GM19043 (cell line): Measurements from ENCODE around the gene EXD3.

ENCODE experiments used
- ATAC-seq: cut with Tn5 transposase; IDR thresholded peaks from one replicate; pipeline ENCODE4 v1.9.1; 2021; ENCODE audit warnings: low read depth; ENCODE audit not compliant: unreplicated experiment

Gene EXD3

DNA sequence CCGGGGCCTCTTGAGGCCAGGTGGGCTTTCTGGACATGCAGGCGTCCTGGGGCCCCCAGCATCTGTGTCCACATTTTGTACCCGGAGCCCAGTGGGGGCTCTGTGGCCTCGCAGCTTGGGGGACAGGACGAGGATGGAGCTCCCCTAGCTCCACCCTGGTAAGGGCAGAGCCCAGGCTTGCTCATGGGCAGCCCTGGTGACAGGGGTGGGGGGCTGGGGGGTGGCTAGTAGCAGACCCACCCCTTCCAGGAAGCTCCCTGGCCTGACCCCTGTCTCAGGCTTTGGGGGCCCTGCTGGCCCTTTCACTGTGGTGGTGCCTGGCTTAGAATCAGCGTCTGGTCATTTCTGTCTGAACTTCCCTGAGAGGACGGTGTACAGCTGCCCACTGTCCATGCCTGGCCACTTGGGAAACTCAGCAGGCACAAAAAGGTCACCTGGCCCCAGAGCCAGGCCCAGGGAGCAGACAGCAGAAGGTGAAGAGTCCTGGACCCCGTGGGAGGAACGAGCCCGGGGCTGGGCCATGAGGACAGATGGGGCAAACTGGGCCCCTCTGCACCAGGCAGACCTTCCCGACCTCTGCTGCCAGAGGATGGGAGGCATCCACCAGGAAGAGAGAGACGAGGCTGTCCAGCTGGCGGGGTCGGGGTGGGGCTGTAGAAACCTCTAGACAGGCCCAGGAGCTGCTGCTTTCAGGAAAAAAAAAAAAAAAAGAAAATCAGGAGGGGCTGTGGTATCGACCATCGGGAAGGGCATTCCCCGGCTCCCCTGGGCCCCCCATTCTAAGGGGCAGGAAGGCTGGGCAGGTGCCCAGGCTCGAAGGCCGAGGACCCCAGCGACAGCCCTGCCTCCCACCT lies 52.8 kb downstream of the EXD3 start:
- no peak for ATAC-seq

- ATAC-seq, result no peak
Measured at GRCh38 chr9:137369061-137369787, 53.7 kb downstream of the EXD3 start.

DNA sequence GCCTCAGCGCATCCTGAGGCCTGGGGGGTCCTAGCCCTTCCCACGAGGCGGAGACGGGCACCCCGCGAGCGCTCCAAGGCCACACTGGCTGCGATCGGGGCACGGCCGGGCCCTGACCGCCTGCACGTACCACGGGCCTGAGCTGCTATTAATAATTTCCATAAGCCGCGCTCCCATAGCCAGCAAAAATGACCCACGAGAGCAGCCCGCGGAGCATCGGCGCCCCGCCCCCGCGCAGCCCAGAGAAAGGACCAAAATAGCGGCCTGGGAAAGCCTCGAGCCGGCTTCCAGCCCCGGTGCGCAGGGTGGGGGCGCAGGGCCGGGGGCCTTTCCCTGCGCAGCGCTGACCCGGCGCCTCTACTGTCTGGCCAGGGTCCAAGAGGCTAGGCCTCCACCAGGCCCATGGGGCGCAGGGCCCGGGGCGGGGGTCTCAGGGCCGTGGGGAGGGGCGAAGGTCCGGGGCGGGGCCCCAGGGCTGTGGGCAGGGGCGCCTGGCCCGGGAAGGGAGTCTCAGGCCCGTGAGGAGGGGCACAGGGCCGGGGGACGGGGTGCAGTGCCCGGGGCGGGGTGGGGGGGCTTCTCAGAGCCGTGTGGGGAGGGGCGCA lies 54.4 kb downstream of the EXD3 start:
- no peak for ATAC-seq

DNA sequence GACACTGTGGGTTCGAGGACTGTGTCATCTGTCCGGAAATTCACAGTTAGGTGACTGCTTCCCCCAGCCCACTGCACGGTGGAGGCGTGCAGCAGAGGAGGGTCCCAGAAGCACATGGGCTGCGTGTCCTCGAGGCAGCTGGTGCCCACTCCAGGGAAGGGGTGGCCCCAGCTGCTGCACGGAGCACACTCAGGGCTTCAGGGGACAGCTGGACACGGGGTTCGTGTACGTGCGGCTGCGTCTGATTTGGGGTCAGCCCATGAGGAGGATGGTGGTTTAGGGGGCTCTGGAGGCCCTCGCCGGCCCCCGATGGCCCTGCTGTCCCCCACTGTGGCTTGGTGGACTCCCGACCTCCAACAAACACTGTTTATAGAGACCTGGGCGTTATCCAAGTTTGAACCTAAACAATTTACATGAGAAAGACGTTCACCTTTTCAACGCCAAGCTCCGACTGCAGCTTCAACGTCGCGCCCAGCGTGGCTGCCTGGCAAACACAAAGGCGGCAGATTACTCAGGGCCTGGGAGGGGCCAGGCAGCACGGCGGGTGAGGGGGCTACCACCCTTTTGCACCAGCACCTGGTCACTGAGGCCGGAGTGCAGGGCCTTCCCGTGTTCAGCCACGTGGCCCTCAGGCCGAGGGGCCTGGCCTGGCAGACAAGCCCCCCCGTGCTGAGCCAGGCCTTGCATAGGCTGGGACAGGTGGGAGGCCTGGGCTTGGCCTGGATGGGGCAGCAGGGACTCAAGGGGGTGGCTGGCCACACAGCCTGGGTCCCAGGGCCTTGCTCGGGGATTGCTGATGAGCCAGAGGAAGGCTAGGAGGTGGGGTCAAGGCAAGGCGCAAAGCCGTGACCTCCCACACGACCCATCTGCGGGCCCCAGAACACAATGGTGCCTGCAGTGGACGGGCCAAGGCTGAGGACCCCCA lies 55.2 kb downstream of the EXD3 start:
- no peak for ATAC-seq

DNA sequence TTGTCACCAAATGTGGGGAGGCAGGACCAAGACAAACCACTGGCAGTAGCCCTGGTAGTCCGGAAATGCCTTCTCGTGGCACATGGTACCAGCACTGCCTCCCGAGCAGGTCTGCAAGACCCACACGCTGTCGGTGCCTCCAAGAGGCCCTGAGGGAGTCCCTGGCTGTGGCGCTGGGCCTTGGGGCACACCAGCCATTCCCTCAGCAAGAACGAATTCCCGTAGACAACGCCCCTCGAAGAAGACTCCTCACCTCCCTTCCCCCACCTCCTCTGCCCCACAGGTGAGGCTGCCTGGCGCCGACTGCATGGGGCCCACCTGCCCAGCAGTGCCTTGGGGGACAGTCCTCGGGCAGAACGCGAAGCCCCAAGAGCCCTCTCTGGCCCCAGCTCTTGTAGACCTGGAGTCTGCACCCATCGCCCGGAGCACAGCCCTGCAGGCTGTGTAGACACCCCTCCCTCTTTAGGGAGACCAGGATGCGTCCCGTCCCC lies 56.0 kb downstream of the EXD3 start:
- no peak for ATAC-seq

DNA sequence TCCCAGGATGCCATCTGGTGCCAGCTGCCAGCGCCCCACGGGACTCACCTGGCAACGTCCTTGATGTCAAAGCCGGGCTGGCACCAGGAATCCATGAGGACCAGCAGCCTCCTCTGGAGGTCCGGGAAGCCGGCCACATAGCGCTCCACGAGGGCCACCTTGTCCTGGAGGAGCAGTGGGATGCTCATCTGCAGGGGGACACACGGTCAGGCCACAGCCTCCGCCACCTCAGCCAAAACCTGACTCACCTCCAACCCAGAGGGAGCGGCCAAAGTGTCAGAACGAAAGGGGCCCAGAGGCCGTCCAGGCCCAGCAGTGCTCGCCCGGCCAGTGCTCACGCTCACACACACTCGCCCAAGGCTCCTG lies 56.5 kb downstream of the EXD3 start:
- no peak for ATAC-seq

DNA sequence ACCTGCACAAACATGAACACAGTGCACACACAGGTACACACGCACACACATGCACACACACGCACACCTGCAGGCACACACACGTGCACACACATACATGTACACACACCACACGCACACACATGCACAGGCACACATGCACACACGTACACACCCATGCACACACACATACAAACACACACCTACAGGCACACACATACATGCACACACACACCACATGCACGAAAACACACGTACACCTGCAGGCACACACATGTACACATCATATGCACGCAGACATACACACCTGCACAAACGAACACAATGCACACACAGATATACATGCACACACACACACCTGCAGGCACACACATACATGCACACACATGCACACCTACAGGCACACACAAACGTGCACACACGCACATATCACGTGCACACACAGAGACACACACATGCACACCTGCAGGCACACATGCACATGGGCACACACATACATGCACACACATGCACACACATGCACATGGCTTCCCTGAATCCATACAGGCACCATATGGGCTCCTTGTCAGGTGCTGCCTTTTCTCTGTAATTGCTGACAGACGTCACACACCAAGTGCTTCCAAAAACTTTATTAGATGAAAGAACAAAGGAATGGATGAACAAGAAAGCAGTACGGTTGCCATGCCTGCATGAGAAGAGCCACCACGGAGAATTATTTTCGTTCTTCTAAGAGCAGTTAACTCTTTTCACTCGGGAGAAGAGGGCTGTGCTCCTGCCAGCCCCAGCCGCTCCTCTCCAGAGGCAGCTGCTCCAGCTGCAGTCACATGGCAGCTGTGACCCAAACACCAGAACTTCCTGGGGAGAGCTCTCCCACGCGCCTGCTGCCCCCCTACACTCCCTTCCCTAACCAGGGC lies 57.2 kb downstream of the EXD3 start:
- no peak for ATAC-seq

DNA sequence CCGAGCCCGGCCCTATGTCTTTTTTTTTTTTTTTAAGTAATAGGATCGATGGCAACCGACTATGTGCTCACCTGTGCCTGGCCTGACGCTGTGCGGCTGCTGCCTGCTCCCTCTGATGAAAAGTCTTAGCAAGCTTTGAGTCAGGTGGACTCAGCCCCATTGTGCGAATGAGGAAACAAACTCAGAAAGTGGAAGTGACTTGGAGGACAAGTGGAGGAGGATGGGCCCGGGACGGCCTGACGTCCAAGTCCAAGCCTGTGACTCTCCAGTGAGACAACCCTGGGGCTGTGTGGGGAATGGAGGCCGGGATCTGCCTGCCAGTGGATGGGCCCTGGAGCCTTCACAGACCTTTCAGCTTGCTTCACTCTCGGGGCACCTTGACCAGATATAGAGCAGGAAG lies 57.9 kb downstream of the EXD3 start:
- ATAC-seq, result no peak

- ATAC-seq, result no peak
Measured at GRCh38 chr9:137359850-137360249, 63.1 kb downstream of the EXD3 start.

DNA sequence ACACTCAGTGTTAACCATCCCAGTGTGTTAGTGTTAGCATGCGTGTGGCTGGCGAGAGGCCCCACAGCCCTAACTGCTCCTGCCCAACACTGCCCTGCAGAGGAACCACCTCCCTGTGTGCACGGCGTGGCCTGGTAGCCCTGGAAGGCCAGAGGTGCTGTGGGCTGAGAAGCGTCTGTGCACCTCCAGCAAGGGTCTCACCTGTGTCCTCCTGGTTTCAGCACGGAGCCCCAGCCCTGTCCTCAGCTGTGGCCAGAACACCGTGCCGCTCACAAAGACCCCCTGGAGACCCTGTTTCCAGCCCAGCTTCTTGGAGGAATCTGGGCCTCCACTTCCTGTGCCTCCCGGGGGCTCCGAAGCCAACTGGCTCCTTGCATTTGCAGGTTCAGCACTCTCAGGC lies 64.8 kb downstream of the EXD3 start:
- ATAC-seq, result no peak

DNA sequence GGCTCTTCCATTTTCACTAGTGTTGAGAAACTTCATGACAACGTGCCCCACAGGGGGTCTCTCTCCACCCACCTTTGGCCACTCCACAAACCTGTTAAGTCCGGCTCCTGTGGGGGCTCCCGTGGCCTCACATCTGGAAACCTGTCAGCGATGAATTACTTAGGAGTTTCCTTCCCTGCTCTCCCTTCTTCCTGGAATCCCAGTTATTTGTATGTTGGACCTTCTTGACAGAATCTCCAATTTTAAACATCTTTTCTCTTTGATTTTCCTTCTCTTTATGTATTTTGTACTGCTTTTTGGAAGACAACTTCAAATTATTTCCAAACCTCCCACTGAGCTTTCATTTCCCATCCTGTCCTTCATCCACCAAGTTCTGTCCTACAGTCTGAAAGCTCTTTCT lies 65.8 kb downstream of the EXD3 start:
- no peak for ATAC-seq

DNA sequence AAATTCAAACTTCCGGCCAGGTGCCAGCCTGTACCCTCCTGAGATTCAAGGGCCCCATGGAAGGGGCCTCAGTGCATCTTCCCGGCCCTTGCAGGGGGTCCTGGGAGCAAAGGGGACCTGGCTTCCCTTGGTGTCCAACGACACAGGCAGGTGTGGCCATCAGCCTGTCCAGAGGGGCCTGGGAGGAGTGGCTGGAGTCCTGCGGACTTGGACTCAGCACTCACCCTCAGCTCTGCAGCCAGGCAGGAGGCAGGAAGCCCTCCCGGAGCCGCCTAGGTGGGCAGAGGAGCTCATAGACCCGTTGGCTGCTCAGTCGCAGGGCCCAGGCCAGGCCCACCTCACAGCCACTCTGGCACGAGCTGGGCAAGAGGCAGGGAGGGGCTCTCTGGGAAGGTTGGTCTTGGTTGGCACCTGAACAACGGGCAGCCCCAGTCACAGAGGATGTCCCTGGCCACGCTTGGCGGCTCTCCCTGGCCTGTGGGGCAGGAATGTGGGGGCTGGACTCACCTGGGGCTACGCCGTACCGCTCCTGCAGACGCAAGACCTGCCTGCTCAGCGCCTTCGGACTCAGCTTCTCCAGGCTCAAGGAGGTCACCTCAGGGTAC lies 67.1 kb downstream of the EXD3 start:
- ATAC-seq, result no peak

- no peak for ATAC-seq
Measured at GRCh38 chr9:137354845-137355760, 67.9 kb downstream of the EXD3 start.

GRCh38 chr9:137354153-137354844 lies 68.7 kb downstream of the EXD3 start:
- ATAC-seq, result no peak

DNA sequence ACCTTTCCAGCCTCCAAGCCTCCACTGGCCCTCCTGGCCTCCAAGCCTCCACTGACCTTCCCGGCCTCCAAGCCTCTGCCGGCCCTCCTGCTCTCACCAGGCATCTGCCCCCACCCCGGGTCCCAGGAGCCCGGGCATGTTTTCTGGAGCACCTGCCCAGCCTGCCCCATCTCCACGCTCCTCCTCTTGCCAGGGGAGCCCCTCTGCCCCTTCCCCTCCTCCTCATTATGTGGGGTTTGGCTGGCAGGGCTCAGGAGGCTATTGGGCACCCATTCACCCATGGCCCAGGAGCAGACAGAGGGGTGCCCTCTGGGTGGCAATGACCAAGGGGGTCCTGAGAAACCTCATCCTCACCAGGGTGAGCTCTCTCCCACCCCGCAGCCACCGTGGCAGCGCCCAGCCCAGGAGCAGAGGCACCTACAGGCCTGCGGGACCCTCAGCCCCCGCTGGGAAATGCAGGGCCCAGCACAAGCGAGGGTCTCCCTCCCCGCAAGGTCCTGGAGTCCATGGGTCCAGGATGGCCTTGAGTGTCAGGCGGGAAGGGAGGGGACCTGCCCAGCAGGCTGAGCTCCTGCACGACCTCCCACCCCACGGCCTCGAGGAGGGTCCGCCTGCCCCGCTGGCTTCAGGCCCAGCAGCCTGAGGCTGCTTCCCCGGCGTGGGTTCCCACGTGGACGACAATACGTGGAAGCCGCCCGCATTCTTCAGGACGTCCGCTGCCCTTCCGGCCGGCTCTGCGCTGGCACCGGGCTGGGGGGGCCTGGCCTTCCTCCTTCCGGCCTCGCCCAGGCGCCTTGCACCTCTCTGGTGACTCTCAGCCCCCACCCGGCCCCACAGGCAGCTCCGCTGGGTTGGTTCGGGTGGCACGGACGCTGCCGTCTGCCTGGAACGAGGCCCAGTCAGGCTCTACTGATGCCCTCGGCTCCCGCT lies 69.5 kb downstream of the EXD3 start:
- ATAC-seq, result no peak

DNA sequence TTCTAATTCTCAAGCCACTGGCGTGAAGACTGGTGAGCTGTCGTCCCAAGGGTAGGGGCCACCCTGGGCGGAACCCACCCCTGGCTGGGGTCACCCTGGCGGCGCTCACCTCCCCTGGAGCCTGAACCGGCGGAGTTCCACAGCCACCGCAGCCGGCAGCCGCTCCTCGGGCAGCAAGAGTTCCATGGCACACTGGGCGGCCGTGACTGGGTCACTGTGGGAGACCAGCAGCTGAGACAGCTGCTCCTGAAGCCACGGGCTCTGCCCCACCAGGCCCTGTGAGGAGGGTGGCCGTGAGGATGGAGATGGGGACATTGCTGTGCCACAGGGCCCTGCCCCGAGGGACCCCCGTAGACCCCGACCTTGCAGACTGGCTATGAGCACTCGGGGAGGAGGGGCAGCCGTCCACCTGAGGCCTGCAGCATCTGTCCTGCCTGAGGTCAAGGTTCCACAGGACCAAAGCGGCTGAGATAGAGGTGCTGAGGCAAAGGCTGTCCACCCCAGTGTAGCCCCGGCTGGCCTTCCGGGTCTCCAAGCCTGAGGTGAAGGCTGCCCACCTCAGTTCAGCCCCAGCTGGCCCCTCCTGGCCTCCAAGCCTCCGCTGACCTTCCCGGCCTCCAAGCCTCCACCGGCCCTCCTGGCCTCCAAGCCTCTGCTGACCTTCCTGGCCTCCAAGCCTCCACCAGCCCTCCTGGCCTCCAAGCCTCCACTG lies 70.3 kb downstream of the EXD3 start:
- ATAC-seq, result no peak
